Stomach (tissue), 9 donors: ENCODE results near the gene CDC45. TPM values are rescaled to one million over a fixed set of nuclear protein-coding genes. Genes with fewer than 3 reads are reported as not detected.

ENCODE experiments used
- DNase-seq, 2 donors: peaks; one replicate each; pipeline versions ENCODE4 v3.0.0 to v3.0.0-alpha.2; 2013 to 2019
- H3K27ac ChIP-seq, 5 donors: fragments of 200-600 bp in 4 of 5; sonication (generic) in 4 of 5; one replicate each; pipeline ENCODE4 v1.5.1; 2013 to 2019; ENCODE audit warnings: mild to moderate bottlenecking in 1 of 5, moderate library complexity in 1 of 5
- H3K27me3 ChIP-seq, 3 donors: fragments of 200-600 bp; sonication (generic); one replicate each; pipeline ENCODE4 v1.5.1; 2017 to 2019; ENCODE audit warnings: mixed run types in 1 of 3
- H3K36me3 ChIP-seq, 4 donors: fragments of 200-600 bp; sonication (generic); 1 replicate in 3 of 4; 2 replicates in 1 of 4; pipeline ENCODE4 v1.5.1; 2016 to 2019
- H3K4me1 ChIP-seq, 4 donors: fragments of 200-600 bp; sonication (generic); one replicate each; pipeline ENCODE4 v1.5.1; 2016 to 2019
- H3K4me3 ChIP-seq, 4 donors: fragments of 200-600 bp; sonication (generic) in 3 of 4; one replicate each; pipeline ENCODE4 v1.5.1; 2016 to 2019; ENCODE audit warnings: mild to moderate bottlenecking in 1 of 4
- H3K9me3 ChIP-seq, 4 donors: fragments of 200-600 bp; sonication (generic); one replicate each; pipeline ENCODE4 v1.5.1; 2016 to 2019
- EP300 ChIP-seq: sonication (generic); formaldehyde crosslinking; IDR thresholded peaks from one replicate; pipeline ENCODE4 v1.6.1; 2017; ENCODE audit warnings: antibody characterized with exemption
- POLR2A ChIP-seq, 4 donors: fragments of 450-650 bp; IDR thresholded peaks; one replicate each; pipeline ENCODE4 v1.6.1; 2016; ENCODE audit warnings: antibody characterized with exemption in 4 of 4, control low read depth in 2 of 4, mild to moderate bottlenecking in 1 of 4, moderate library complexity in 1 of 4
- POLR2AphosphoS5 ChIP-seq, 3 donors: sonication (generic); formaldehyde crosslinking; IDR thresholded peaks; one replicate each; pipeline ENCODE4 v1.6.1; 2016; ENCODE audit warnings: antibody characterized with exemption in 3 of 3
- WGBS, 5 donors: extraction: QIAGEN DNeasy Blood & Tissue Kit in 3 of 5; methylation state at CpG; one replicate each; pipeline versions ENCODE4 v1.1.5 to v1.1.7; 2013 to 2018; 5-methylcytosine and 5-hydroxymethylcytosine counted together
- intact Hi-C: fragments of 100-400 bp; cut with DNase I; formaldehyde crosslinking; loops from one replicate; pipeline ENCODE4 v1.15.1; 2023; ENCODE audit warnings: low total_unique reads
- polyA plus RNA-seq, 3 donors: library from polyadenylated mRNA; stranded (reverse); fragments of 200-250 nt; gene quantifications; one replicate each; pipeline ENCODE4 v1.2.3, GENCODE V29; 2013
- total RNA-seq, 5 donors: library from RNA; depleted of rRNA; stranded (reverse); fragments of >200 nt; gene quantifications; one replicate each; pipeline versions ENCODE4 v1.1.0 to v1.2.3, GENCODE V29; 2014 to 2016
- TF ChIP-seq, protein P1 (sequence below), 7 experiments: fragments of 450-650 bp in 4 of 7; fragments of 200-600 bp in 3 of 7; sonication (generic) in 3 of 7; IDR thresholded peaks; one replicate each; pipeline ENCODE4 v1.5.1; 2016 to 2019; ENCODE audit warnings: antibody characterized with exemption in 7 of 7, control low read depth in 2 of 7, mild to moderate bottlenecking in 1 of 7
- donor health status: healthy with polysubstance abuse.
- donor health status: Bipolar disorder and iron deficiency.
- donor health status: healthy.

The CDC45 gene
- total and polyA plus RNA-seq, 8 donors = 1.2 to 44.2 (median 5.4) TPM; not detected in 1

DNA sequence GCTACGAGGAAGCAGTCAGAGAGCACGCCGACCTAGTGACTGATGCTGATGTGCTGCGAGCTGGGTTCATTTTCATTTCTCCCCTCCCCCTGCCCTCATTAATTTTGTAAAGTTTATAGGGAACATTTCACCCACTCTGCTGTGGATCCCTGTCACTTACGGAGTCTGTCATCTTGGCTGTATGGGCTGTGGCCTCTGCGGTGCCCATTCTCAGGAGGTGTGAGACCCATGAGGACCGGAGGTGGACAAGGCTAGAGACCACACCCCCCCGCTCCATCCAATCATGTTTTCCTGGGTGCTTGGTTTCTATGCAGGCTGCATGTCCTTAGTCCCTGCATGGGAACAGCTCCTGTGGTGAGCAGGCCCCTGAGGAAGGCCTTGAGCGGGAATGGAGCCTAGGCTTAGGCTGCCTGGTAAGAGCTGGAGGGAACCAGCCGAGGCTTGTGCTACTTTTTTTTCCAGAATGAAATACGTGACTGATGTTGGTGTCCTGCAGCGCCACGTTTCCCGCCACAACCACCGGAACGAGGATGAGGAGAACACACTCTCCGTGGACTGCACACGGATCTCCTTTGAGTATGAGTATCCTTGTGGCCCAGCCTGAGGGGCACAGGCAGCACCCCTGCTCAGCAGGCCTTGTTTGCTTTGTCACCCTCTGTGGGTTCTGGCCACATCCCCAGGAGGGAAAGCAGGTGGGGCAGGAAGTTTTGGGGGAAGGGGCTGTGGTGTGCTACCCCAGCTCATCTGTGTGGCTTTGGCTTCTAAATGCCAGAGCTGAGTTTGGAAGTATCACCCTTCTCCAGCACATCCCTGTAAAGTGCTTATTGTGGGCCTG is 25.4 kb downstream of the CDC45 start:
- no peaks in the 10 kb centered on the region for H3K4me1 ChIP-seq
- WGBS, 5 donors = 89 to 94% (median 93%) methylated on average over 17 to 18 of the region's 18 CpGs
- intact Hi-C loops = no loop called here

DNA sequence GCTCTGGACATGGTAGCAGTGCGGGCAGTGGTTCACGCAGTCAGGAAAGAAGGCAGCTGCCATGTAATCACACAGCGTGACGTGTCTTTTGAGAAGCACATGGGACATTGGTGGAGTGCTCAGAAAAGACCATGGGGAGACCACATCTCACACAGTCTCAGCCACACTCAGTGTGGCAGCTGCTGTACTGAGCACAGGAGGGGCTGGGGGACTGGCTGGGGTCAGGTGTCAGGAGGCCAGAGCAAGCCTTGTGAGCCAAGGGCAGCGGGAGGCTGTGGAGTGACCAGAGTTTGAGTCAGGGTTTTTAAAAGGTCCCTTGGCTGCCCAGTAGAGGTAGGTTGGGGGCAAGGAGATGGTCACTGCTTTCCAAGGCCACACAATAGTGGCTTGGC is 26.0 kb downstream of the CDC45 start:
- no peak overlapping the region for H3K4me3 ChIP-seq
- H3K27ac ChIP-seq = no peak overlapping the region
- DNase-seq = no peak
- H3K9me3 ChIP-seq = no peaks in the 10 kb centered on the region
- no peaks in the 10 kb centered on the region for H3K4me1 ChIP-seq
- intact Hi-C loops = no loop called here
- no peak for TF ChIP-seq POLR2A (IDR thresholded peaks at IDR 0.05)
- no peak for TF ChIP-seq EP300
- TF ChIP-seq POLR2AphosphoS5 (IDR thresholded peaks at IDR 0.05) = no peak
- TF ChIP-seq, protein P1, sequence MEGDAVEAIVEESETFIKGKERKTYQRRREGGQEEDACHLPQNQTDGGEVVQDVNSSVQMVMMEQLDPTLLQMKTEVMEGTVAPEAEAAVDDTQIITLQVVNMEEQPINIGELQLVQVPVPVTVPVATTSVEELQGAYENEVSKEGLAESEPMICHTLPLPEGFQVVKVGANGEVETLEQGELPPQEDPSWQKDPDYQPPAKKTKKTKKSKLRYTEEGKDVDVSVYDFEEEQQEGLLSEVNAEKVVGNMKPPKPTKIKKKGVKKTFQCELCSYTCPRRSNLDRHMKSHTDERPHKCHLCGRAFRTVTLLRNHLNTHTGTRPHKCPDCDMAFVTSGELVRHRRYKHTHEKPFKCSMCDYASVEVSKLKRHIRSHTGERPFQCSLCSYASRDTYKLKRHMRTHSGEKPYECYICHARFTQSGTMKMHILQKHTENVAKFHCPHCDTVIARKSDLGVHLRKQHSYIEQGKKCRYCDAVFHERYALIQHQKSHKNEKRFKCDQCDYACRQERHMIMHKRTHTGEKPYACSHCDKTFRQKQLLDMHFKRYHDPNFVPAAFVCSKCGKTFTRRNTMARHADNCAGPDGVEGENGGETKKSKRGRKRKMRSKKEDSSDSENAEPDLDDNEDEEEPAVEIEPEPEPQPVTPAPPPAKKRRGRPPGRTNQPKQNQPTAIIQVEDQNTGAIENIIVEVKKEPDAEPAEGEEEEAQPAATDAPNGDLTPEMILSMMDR (IDR thresholded peaks at IDR 0.05) = no peak
- 92 to 98% (median 96%) methylated on average over 4 to 5 of the region's 5 CpGs for WGBS, 5 donors
- no peaks in the 10 kb centered on the region for H3K27me3 ChIP-seq
- no peaks in the 10 kb centered on the region for H3K36me3 ChIP-seq

More for the DNA sequence above, 25.4 kb downstream of the CDC45 start:
- Histone ChIP-seq H3K27me3 (no peaks in the 10 kb centered on the region), H3K27ac (no peak overlapping the region), H3K4me3 (no peak overlapping the region), H3K9me3 (no peaks in the 10 kb centered on the region), H3K36me3 (no peaks in the 10 kb centered on the region)
- TF ChIP-seq, protein P1 (IDR thresholded peaks at IDR 0.05) = no peak
- DNase-seq = no peak

DNA sequence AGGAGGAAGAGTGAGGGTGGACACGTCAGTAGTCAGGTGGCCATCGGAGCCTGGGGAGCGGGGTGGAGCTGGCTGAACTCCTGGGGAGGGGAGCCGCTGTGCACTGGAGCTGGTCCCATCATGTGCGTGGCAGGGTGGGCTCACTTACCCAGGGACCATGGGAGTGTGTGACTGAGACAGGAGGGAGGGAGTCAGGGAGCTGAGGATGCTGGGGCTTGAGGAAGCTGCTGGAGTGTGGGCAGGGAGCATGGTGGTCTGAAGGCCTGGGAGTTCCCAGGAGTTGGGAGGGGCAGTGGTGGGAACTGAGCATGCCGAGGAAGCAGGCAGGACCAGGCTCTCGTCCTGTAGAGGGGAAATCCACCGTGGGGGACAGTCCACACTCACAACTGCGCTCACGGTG is 26.5 kb downstream of the CDC45 start:
- no peaks in the 10 kb centered on the region for H3K9me3 ChIP-seq
- no peak overlapping the region for H3K27ac ChIP-seq
- no peaks in the 10 kb centered on the region for H3K4me1 ChIP-seq
- H3K36me3 ChIP-seq = no peaks in the 10 kb centered on the region
- 82 to 89% (median 88%) methylated on average over 10 of the region's 10 CpGs for WGBS, 5 donors
- intact Hi-C loops = no loop called here
- no peak for DNase-seq
- H3K4me3 ChIP-seq = no peak overlapping the region
- TF ChIP-seq POLR2A (IDR thresholded peaks at IDR 0.05) (no peak), EP300 (no peak)
- no peaks in the 10 kb centered on the region for H3K27me3 ChIP-seq

DNA sequence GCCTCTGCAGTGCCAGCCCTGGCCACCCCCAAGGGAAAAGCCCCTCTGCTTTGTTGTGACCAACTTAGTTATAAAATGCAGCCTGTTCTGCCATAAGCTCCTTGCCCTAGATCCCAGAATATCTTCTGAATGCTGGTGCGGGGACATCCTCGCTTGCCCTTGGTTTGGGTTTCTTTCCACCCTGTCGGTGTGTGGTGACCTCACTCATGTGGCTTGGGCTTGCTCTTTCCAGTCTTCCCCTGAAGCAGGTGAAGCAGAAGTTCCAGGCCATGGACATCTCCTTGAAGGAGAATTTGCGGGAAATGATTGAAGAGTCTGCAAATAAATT is 27.8 kb downstream of the CDC45 start:
- TF ChIP-seq, protein P1 (IDR thresholded peaks at IDR 0.05) = no peak
- TF ChIP-seq POLR2AphosphoS5 (IDR thresholded peaks at IDR 0.05) (no peak), POLR2A (IDR thresholded peaks at IDR 0.05) (no peak), EP300 (no peak)
- H3K27me3 ChIP-seq = no peaks in the 10 kb centered on the region
- no peak overlapping the region for H3K27ac ChIP-seq
- no peak overlapping the region for H3K4me3 ChIP-seq
- H3K36me3 ChIP-seq = no peaks in the 10 kb centered on the region
- H3K9me3 ChIP-seq = no peaks in the 10 kb centered on the region
- H3K4me1 ChIP-seq = no peaks in the 10 kb centered on the region
- 94 to 100% (median 98%) methylated on average over 4 of the region's 4 CpGs for WGBS, 5 donors
- intact Hi-C loops = no loop called here
- DNase-seq = no peak

DNA sequence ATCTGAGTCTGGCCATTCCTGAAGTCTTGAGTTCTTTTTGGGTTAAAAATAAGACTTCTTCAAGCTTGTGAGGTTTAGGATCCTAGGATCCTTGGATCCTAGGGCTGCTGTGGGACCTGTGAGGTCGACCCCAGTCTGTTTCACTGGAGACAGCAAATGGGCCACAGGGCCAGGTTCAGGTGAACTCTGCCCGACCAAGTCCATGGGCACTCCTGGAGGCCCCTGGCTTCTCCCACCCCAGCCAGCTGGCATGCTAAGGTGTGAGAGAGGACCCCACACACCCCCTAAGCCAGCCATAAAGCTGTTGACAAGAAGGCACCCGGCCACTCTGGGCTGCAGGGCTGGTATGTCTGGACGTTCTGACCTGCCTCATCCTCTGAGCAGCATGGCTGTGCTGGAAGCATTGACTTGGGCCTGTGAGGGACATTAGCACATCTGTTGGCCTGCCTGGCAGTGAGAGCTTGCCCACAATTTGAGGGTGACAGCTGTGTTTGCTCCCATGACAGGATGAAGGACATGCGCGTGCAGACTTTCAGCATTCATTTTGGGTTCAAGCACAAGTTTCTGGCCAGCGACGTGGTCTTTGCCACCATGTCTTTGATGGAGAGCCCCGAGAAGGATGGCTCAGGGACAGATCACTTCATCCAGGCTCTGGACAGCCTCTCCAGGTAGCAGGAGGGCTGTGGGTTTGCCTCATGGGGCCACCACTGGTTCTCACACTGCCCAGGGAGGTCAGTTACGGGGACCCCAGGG is 28.5 kb downstream of the CDC45 start:
- Histone ChIP-seq H3K9me3 (no peaks in the 10 kb centered on the region), H3K36me3 (no peaks in the 10 kb centered on the region), H3K27ac (no peak overlapping the region), H3K27me3 (no peaks in the 10 kb centered on the region), H3K4me1 (no peaks in the 10 kb centered on the region), H3K4me3 (no peak overlapping the region)
- TF ChIP-seq, protein P1 (IDR thresholded peaks at IDR 0.05) = no peak
- TF ChIP-seq POLR2AphosphoS5 (IDR thresholded peaks at IDR 0.05) (no peak), EP300 (no peak)
- DNase-seq = no peak
- 93 to 97% (median 95%) methylated on average over 10 of the region's 10 CpGs for WGBS, 5 donors
- intact Hi-C loops = no loop called here
